Upper lobe of left lung (tissue), 6 donors: Measurements from ENCODE around the gene GATA5. TPM values are rescaled to one million over a fixed set of nuclear protein-coding genes. Genes with fewer than 3 reads are reported as not detected.

Source experiments
- ATAC-seq, 2 donors: fragments of 200-7000 bp; cut with Tn5 transposase; one replicate each; pipeline ENCODE4 v1.9.1; 2022; ENCODE audit warnings: mild to moderate bottlenecking in 2 of 2, moderate library complexity in 2 of 2; ENCODE audit not compliant: low FRiP score in 2 of 2
- DNase-seq, 2 donors: peaks; one replicate each; pipeline ENCODE4 v3.0.0-alpha.2; 2019 to 2020
- H3K27ac ChIP-seq, 4 donors: fragments of 200-600 bp; sonication (generic); one replicate each; pipeline ENCODE4 v1.5.1; 2016 to 2019
- H3K27me3 ChIP-seq, 4 donors: fragments of 200-600 bp; sonication (generic); one replicate each; pipeline ENCODE4 v1.5.1; 2017 to 2019
- H3K36me3 ChIP-seq, 4 donors: fragments of 200-600 bp; sonication (generic); one replicate each; pipeline ENCODE4 v1.5.1; 2016 to 2019
- H3K4me1 ChIP-seq, 4 donors: fragments of 200-600 bp; sonication (generic); one replicate each; pipeline ENCODE4 v1.5.1; 2018 to 2019
- H3K4me3 ChIP-seq, 4 donors: fragments of 200-600 bp; sonication (generic); one replicate each; pipeline ENCODE4 v1.5.1; 2017 to 2019; ENCODE audit warnings: mild to moderate bottlenecking in 2 of 4, moderate library complexity in 1 of 4
- H3K9me3 ChIP-seq, 4 donors: fragments of 200-600 bp; sonication (generic); one replicate each; pipeline ENCODE4 v1.5.1; 2018 to 2019
- EP300 ChIP-seq, 4 donors: sonication (generic); formaldehyde crosslinking; IDR thresholded peaks; one replicate each; pipeline ENCODE4 v1.5.1; 2017; ENCODE audit warnings: antibody characterized with exemption in 4 of 4, control low read depth in 2 of 4
- POLR2A ChIP-seq, 4 donors: fragments of 450-650 bp; IDR thresholded peaks; one replicate each; pipeline ENCODE4 v1.5.1; 2016 to 2017; ENCODE audit warnings: antibody characterized with exemption in 4 of 4, mild to moderate bottlenecking in 2 of 4
- POLR2AphosphoS5 ChIP-seq, 2 donors: sonication (generic); formaldehyde crosslinking; IDR thresholded peaks; one replicate each; pipeline ENCODE4 v1.5.1; 2017; ENCODE audit warnings: antibody characterized with exemption in 2 of 2
- WGBS, 2 donors: methylation state at CpG; one replicate each; pipeline ENCODE4 v1.1.5; 2017 to 2018; 5-methylcytosine and 5-hydroxymethylcytosine counted together
- total RNA-seq, 6 donors: library from RNA; depleted of rRNA in 4 of 6; stranded (reverse); fragments of >200 nt in 4 of 6; gene quantifications; one replicate each; pipeline versions ENCODE4 v1.1.0 to v1.2.1, GENCODE V29; 2016 to 2021
- TF ChIP-seq, protein P1 (sequence below), 6 experiments: fragments of 450-650 bp in 4 of 6; fragments of 200-600 bp in 2 of 6; sonication (generic) in 2 of 6; IDR thresholded peaks; one replicate each; pipeline ENCODE4 v1.5.1; 2016 to 2019; ENCODE audit warnings: antibody characterized with exemption in 6 of 6
- donor health status: DM: no; HTN: no; CAD: no; lungs with moderate emphysema.
- donor health status: DM: no; HTN: yes; CAD: no; lungs with severe emphysema.

Gene GATA5
- total RNA-seq, 6 donors from 2014 or later: 0.98 to 10.5 (median 2.2) TPM

DNA sequence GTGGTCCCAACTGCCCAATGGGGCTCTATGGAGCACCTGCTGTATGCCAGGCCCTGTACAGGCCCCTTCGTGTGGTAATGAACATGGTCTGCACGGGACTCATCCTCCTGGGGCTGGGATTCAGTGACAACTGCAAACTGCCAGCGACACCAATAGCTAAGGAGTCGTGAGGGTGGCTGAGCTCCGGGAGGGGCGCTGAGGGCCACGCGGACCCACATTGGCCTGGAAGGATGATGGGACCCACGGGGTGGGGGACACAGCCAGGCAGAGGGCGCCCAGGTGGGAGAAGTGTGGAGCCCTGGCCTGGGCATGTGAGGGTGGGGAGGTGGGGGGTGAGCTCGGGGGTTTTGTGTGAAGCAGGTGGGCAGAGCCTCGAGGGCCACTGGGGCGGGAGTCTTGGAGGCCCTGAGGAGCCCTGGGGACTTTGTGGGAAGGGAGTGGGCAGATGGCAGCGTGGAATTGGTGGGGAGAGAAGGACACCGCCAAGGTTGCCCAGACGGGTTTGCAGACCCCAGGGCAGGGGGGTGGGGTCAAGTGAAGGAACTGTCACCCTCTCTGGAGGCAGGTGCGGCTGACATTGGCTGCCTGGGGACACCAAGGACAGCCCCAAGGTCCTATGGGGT lies 22.5 kb downstream of the GATA5 start:
- ATAC-seq: no peak
- no peak overlapping the region for H3K27ac ChIP-seq
- TF ChIP-seq POLR2AphosphoS5 (IDR thresholded peaks at IDR 0.05) (no peak), POLR2A (IDR thresholded peaks at IDR 0.05) (no peak), EP300 (IDR thresholded peaks at IDR 0.05) (no peak)
- TF ChIP-seq, protein P1, sequence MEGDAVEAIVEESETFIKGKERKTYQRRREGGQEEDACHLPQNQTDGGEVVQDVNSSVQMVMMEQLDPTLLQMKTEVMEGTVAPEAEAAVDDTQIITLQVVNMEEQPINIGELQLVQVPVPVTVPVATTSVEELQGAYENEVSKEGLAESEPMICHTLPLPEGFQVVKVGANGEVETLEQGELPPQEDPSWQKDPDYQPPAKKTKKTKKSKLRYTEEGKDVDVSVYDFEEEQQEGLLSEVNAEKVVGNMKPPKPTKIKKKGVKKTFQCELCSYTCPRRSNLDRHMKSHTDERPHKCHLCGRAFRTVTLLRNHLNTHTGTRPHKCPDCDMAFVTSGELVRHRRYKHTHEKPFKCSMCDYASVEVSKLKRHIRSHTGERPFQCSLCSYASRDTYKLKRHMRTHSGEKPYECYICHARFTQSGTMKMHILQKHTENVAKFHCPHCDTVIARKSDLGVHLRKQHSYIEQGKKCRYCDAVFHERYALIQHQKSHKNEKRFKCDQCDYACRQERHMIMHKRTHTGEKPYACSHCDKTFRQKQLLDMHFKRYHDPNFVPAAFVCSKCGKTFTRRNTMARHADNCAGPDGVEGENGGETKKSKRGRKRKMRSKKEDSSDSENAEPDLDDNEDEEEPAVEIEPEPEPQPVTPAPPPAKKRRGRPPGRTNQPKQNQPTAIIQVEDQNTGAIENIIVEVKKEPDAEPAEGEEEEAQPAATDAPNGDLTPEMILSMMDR (IDR thresholded peaks at IDR 0.05): no peak
- no peaks in the 10 kb centered on the region for H3K9me3 ChIP-seq
- no peak overlapping the region for H3K4me3 ChIP-seq
- 74 to 78% methylated on average over 16 of the region's 17 CpGs for WGBS, 2 donors
- H3K4me1 ChIP-seq: peaks cover 0 to 2% (median 0%) of the 10 kb centered on the region in 4 donors
- peaks cover 0 to 13% (median 3%) of the 10 kb centered on the region in 4 donors for H3K27me3 ChIP-seq
- peak in 1 of 2 donors; percentile 62 for DNase-seq
- H3K36me3 ChIP-seq: no peaks in the 10 kb centered on the region

DNA sequence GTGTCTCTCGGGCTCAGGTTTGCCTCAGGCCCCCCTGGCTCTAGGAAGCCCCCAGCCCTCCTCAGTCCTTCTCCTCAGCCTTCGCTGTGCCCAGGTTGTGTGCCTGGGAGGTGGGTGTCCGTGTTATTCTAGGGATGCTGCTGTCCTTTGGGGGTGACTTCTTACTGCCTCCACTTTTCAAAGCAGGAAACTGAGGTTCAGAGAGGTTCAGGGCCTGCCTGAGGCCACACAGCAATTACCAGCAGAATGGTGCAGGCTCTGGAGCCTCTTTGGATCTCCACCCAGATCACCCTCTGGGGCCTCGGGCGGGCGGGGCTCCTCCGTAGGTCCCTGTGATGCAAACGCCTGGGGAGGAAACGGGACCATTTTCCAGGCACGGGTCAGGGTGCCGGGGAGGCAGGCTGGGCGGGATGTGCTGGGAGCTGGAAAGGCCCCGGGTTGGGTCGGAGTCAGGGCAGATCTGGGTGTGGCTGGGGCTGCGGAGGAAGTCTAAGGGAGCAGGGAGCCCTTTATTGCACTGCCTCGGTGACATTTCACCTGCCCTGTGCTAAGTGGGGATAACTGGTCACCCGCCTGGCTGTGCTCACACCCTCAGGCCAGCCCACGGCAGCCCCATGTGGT lies 23.2 kb downstream of the GATA5 start:
- Histone ChIP-seq H3K4me3 (no peak overlapping the region), H3K27ac (no peak overlapping the region), H3K4me1 (no peaks in the 10 kb centered on the region), H3K27me3 (peaks cover 0 to 6% (median 2%) of the 10 kb centered on the region in 4 donors), H3K9me3 (no peaks in the 10 kb centered on the region), H3K36me3 (no peaks in the 10 kb centered on the region)
- TF ChIP-seq, protein P1 (IDR thresholded peaks at IDR 0.05): no peak
- TF ChIP-seq EP300 (IDR thresholded peaks at IDR 0.05): no peak
- no peak for TF ChIP-seq POLR2A (IDR thresholded peaks at IDR 0.05)
- no peak for TF ChIP-seq POLR2AphosphoS5 (IDR thresholded peaks at IDR 0.05)
- DNase-seq: peak in 1 of 2 donors; percentile 59
- WGBS, 2 donors: 72 to 92% methylated on average over 3 to 14 of the region's 18 CpGs
- ATAC-seq: no peak

DNA sequence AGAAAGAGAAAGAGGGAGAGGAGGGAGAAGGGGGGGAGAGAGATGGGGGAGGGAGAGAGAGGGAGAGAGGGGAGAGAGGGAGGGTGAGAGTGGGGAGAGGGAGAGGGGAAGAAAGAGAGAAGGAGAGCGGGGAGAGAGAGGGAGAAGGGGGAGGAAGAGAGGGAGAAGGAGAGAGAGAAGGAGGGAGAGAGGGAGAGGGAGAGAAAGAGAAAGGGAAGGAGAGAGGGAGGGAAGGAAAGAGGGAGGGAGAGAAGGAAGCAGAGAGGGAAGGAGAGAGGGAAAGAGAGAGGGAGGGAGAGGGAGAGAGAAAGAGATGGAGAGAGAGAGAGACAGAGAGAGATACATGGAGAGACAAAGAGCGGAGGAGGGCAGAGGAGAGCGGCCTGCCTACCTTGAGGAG lies 23.8 kb downstream of the GATA5 start:
- Histone ChIP-seq H3K4me1 (no peaks in the 10 kb centered on the region), H3K4me3 (no peak overlapping the region), H3K27me3 (peaks cover 0 to 6% (median 2%) of the 10 kb centered on the region in 4 donors), H3K36me3 (no peaks in the 10 kb centered on the region), H3K9me3 (no peaks in the 10 kb centered on the region), H3K27ac (no peak overlapping the region)
- DNase-seq (no peak), ATAC-seq (no peak)
- no peak for TF ChIP-seq POLR2A (IDR thresholded peaks at IDR 0.05)
- TF ChIP-seq EP300 (IDR thresholded peaks at IDR 0.05): no peak
- TF ChIP-seq, protein P1 (IDR thresholded peaks at IDR 0.05): no peak
- no peak for TF ChIP-seq POLR2AphosphoS5 (IDR thresholded peaks at IDR 0.05)
- 82 to 86% methylated on average over 3 of the region's 3 CpGs for WGBS, 2 donors

DNA sequence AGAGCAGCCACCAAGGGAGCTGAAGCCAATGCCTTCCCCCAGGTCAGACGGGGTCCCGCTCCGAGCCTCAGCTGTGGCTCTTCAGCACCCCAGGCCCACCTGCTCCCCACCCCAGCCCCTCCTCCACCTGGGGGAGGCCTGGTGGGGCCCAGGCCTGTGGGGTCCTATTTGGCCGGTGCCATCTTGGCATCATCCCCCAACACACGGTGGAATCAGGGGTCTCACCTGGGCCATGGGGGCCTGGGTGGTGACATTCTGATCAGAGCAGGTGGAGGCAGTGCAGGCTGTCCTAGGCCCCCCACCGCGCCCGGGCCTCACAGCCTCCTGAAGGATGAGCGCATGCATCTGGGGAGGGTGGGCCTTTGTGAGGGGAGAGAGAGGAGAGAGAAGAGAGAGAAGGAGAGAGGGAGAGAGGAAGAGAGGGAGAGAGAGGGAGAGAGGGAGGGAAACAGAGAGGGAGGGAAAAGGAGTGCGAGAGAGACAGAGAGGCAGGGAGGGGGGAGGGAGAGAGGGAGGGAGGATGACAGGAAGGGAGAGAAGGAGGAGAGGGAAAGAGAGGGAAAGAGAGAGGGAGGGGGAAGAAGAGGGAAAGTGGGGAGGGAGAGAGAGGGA lies 24.5 kb downstream of the GATA5 start:
- Histone ChIP-seq H3K4me3 (no peak overlapping the region), H3K4me1 (no peaks in the 10 kb centered on the region), H3K36me3 (no peaks in the 10 kb centered on the region), H3K27me3 (peaks cover 0 to 11% (median 2%) of the 10 kb centered on the region in 4 donors), H3K27ac (no peak overlapping the region), H3K9me3 (no peaks in the 10 kb centered on the region)
- DNase-seq (peak in 1 of 2 donors; percentile 64), ATAC-seq (no peak)
- WGBS, 2 donors: 52 to 68% methylated on average over 4 to 5 of the region's 10 CpGs
- no peak for TF ChIP-seq POLR2A (IDR thresholded peaks at IDR 0.05)
- TF ChIP-seq, protein P1 (IDR thresholded peaks at IDR 0.05): no peak
- TF ChIP-seq EP300 (IDR thresholded peaks at IDR 0.05): no peak
- no peak for TF ChIP-seq POLR2AphosphoS5 (IDR thresholded peaks at IDR 0.05)
